NOMO-1 treated with dmso at 0.1 percent for 144 hours (cell line): ENCODE data around the gene MALSU1.

Source experiments
- DNase-seq: peaks from one replicate; lab custom pipeline; 2025; ENCODE audit not compliant: unreplicated experiment; lab: John Stamatoyannopoulos, UW

Gene MALSU1

DNA sequence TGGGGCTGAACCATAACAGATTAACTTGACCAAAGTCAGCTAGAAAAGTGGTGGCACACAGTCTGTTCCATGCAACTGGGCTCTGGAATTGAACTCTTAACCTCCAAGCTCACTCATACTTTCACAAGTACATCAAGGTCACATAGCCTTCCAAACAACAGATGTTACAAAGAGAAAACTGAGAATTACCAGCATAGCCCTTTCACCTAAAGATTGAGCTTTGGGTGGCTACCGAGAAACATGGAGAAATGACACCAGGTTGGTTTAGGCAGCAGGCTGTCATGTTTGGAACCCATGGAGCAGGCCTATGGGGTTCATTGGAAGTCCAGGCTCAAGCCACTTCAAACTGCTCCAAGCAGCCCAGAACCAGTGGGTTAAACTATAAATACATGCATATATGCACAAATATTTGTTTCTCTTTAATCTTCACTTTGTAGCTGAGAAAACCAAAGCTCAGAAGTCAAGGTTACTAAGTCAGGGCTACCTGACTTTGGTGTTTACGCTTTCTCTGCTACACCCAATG lies 59.1 kb downstream of the MALSU1 start:
- no peak for DNase-seq
